Measurements from ENCODE around the gene TAF4B. TPM values are rescaled to one million over a fixed set of nuclear protein-coding genes. Genes with fewer than 3 reads are reported as not detected.
"Not testable (repeated sequence)": the region's sequence is repeated elsewhere in the genome, so short reads cannot be mapped to it uniquely, and the experiment has no call there.

The TAF4B gene
- total RNA-seq, 4 donors from 2014 or later, result 5.2 to 14.1 (median 8.1) TPM

DNA sequence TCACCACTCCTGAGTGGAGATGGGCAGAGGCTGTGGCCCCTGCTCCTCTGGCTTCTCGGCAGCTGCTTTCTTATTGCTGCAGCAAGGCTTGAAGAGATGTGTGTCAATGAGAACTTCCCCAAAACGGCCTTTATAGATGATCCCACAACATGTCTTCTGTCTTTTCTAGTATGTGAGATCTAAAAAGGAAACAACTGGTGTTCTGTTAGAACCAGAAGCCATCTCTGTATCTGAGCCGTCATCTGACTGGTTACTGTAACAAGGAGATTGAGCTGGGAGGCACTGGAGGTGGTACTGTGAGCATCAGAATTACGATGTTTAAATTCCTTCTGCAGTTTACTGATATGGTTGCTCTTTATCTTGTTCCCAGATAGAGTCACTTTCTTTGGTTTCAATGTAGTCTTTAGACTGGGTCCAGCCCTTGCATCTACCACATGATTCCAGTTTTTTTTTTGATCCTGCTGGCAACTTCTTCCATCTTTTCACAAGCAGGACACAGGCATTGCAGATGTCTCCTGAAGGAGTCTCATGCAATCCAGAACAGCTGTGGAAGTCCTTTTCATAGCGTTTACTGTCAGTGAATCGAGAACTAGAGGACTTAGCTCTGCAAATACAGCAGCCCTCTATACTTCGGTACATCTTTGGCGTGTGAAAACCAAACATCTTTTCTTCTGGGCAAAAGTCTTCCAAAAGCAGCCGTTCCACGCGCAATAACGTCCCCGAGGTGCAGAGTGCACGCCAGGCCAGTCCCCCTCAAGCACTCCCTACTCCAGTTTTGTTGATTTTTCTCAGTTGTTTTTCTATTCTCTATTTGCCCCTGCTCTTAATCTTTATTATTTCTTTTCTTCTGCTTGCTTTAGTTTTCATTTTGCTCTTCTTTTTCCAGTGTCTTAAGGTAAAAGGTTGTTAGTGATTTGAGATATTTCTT lies 29.7 kb downstream of the TAF4B start:
- Histone ChIP-seq H3K4me3 (no peak overlapping the region), H3K36me3 (no peaks in the 10 kb centered on the region), H3K9me3 (no peaks in the 10 kb centered on the region), H3K27me3 (no peaks in the 10 kb centered on the region), H3K27ac (replicated peaks in 1 of 4) (no peak overlapping the region), H3K4me1 (no peaks in the 10 kb centered on the region)
- WGBS, result 79% methylated on average over 14 of the region's 14 CpGs
- intact Hi-C loops (cut with DNase I), result no loop called here
- DNase-seq (ENCODE audit: extremely low spot score), result no peak
- TF ChIP-seq POLR2AphosphoS5 (IDR thresholded peaks at IDR 0.05) (no peak), EP300 (IDR thresholded peaks at IDR 0.05) (no peak), POLR2A (IDR thresholded peaks at IDR 0.05; ENCODE audit: low read depth) (no peak)
- TF ChIP-seq, protein P1, sequence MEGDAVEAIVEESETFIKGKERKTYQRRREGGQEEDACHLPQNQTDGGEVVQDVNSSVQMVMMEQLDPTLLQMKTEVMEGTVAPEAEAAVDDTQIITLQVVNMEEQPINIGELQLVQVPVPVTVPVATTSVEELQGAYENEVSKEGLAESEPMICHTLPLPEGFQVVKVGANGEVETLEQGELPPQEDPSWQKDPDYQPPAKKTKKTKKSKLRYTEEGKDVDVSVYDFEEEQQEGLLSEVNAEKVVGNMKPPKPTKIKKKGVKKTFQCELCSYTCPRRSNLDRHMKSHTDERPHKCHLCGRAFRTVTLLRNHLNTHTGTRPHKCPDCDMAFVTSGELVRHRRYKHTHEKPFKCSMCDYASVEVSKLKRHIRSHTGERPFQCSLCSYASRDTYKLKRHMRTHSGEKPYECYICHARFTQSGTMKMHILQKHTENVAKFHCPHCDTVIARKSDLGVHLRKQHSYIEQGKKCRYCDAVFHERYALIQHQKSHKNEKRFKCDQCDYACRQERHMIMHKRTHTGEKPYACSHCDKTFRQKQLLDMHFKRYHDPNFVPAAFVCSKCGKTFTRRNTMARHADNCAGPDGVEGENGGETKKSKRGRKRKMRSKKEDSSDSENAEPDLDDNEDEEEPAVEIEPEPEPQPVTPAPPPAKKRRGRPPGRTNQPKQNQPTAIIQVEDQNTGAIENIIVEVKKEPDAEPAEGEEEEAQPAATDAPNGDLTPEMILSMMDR (IDR thresholded peaks at IDR 0.05), result no peak

DNA sequence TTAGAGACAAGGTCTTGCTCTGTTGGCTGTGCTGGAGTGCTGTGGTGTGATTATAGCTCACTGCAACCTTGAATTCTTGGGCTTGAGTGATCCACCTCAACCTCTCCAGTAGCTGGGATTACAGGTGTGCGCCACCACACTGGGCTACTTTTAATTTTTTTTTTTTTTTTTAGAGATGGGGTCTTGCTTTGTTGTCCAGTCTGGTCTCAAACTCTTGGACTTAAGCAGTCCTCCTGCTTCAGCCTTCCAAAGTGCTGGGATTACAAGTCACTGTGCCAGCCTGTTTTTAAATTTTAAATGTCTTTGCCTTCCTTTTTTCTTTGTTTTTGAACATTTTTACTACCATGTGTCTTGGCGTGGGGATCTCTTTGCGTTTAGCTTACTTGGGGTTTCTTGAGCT lies 32.5 kb downstream of the TAF4B start:
- 99% methylated on average over 3 of the region's 3 CpGs for WGBS
- no peaks in the 10 kb centered on the region for H3K4me1 ChIP-seq
- intact Hi-C loops (cut with DNase I), result no loop called here
- TF ChIP-seq POLR2A (IDR thresholded peaks at IDR 0.05; ENCODE audit: low read depth), result no peak
- TF ChIP-seq POLR2AphosphoS5 (IDR thresholded peaks at IDR 0.05), result no peak
- TF ChIP-seq, protein P1 (IDR thresholded peaks at IDR 0.05), result no peak
- no peaks in the 10 kb centered on the region for H3K27me3 ChIP-seq
- no peak overlapping the region for H3K4me3 ChIP-seq
- H3K9me3 ChIP-seq, result no peaks in the 10 kb centered on the region
- no peaks in the 10 kb centered on the region for H3K36me3 ChIP-seq
- no peak for DNase-seq (ENCODE audit: extremely low spot score)
- H3K27ac ChIP-seq (replicated peaks in 1 of 4), result no peak overlapping the region

DNA sequence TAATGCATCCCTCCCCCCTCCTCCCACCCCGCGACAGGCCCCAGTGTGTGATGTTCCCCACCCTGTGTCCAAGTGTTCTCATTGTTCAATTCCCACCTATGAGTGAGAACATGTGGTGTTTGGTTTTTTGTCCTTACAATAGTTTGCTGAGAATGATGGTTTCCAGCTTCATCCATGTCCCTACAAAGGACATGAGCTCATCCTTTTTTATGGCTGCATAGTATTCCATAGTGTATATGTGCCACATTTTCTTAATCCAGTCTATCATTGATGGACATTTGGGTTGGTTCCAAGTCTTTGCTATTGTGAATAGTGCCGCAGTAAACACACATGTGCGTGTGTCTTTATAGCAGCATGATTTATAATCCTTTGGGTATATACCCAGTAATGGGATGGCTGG lies 33.2 kb downstream of the TAF4B start:
- DNase-seq (ENCODE audit: extremely low spot score); intact Hi-C loops (cut with DNase I); H3K27ac ChIP-seq (replicated peaks in 1 of 4); H3K4me3 ChIP-seq; H3K27me3 ChIP-seq; H3K4me1 ChIP-seq; H3K36me3 ChIP-seq; H3K9me3 ChIP-seq: not testable (repeated sequence)
- 96% methylated on average over 3 of the region's 4 CpGs for WGBS

DNA sequence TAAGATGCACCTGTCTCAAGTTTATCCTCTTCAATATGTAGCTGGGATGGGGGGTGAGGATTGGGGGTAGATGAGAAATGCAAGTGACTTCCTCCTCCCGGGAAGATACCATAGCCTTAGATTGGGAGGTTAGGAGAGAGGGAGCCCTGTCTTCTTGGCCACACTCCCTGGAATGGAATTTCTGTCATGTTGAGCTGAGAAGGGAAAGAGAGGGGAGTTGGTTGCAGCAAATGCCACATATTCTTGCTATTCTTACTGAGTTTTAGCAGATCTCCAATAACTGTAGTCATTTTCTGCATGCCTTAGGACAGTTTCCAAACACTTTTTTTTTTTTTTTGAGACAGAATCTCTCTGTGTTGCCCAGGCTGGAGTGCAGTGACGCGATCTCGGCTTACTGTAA lies 35.9 kb downstream of the TAF4B start:
- intact Hi-C loops (cut with DNase I), result no loop called here
- Histone ChIP-seq H3K36me3 (peaks cover 0 to 7% (median 0%) of the 10 kb centered on the region in 4 donors), H3K27me3 (no peaks in the 10 kb centered on the region), H3K4me3 (no peak overlapping the region), H3K9me3 (no peaks in the 10 kb centered on the region), H3K4me1 (no peaks in the 10 kb centered on the region), H3K27ac (replicated peaks in 1 of 4) (no peak overlapping the region)
- DNase-seq (ENCODE audit: extremely low spot score), result no peak
- TF ChIP-seq EP300 (IDR thresholded peaks at IDR 0.05), result no peak
- TF ChIP-seq, protein P1 (IDR thresholded peaks at IDR 0.05), result no peak
- 83% methylated on average over 4 of the region's 4 CpGs for WGBS

DNA sequence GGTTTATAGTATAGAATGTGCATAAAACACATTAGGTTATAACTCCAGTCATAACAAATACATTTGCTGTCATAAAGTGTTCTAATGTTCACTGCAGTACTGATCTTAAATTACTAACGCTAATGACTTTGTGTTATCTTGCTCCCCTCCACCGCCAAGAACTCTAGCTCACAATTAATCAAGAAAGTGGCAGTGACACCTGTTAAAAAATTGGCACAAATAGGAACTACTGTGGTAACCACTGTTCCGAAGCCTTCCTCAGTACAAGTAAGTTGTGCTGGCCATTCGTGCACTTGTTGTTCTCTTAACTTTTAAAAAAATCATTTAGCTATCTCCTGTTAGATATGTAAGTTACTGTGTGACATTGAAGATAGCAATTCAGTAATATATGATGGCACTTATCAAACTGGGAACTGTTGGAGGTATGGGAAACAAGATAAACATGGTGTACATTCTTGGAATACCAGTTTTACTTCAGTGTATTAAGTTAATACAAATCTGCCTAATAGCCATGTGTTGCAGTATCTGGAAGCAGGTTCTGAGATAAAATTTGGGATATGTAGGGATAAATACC lies 41.2 kb downstream of the TAF4B start:
- Histone ChIP-seq H3K27ac (replicated peaks in 1 of 4) (no peak overlapping the region), H3K4me1 (no peaks in the 10 kb centered on the region), H3K27me3 (no peaks in the 10 kb centered on the region), H3K36me3 (peaks cover 0 to 28% (median 0%) of the 10 kb centered on the region in 4 donors), H3K4me3 (no peak overlapping the region), H3K9me3 (no peaks in the 10 kb centered on the region)
- DNase-seq (ENCODE audit: extremely low spot score), result no peak
- intact Hi-C loops (cut with DNase I), result no loop called here
- WGBS, result 81% methylated on average over 4 of the region's 4 CpGs
- no peak for TF ChIP-seq EP300 (IDR thresholded peaks at IDR 0.05)
- no peak for TF ChIP-seq POLR2AphosphoS5 (IDR thresholded peaks at IDR 0.05)
- TF ChIP-seq POLR2A (IDR thresholded peaks at IDR 0.05; ENCODE audit: low read depth), result no peak
- TF ChIP-seq, protein P1 (IDR thresholded peaks at IDR 0.05), result no peak
